Mucosa of descending colon (tissue), 3 donors: ENCODE data around the gene CADPS. TPM values are rescaled to one million over a fixed set of nuclear protein-coding genes. Genes with fewer than 3 reads are reported as not detected.

ENCODE experiments used
- ATAC-seq: fragments of 200-7000 bp; cut with Tn5 transposase; one replicate; pipeline ENCODE4 v1.9.1; 2020; ENCODE audit warnings: mild to moderate bottlenecking, moderate library complexity
- DNase-seq, 3 donors: peaks; one replicate each; pipeline ENCODE4 v3.0.0-alpha.2; 2020
- H3K36me3 ChIP-seq: fragments of 200-600 bp; one replicate; pipeline ENCODE4 v1.8.0; 2021; ENCODE audit warnings: low read depth, mild to moderate bottlenecking
- H3K4me1 ChIP-seq: fragments of 200-600 bp; one replicate; pipeline ENCODE4 v1.8.0; 2021; ENCODE audit warnings: low read depth, mild to moderate bottlenecking
- H3K4me3 ChIP-seq: fragments of 200-600 bp; one replicate; pipeline ENCODE4 v1.8.0; 2021; ENCODE audit warnings: mild to moderate bottlenecking
- H3K9me3 ChIP-seq: fragments of 200-600 bp; one replicate; pipeline ENCODE4 v1.8.0; 2021; ENCODE audit warnings: mild to moderate bottlenecking
- intact Hi-C, 2 donors: fragments of 100-400 bp; cut with DNase I in 1 of 2; cut with micrococcal nuclease in 1 of 2; formaldehyde crosslinking; loops; one replicate each; pipeline versions ENCODE4 v1.11.0 to v1.11.1; 2022; cut with DNase I, micrococcal nuclease
- total RNA-seq, 3 donors: library from RNA; stranded (reverse); fragmentation: NEBNext Ultra II Directional in 2 of 3; extraction: Animal tissue kit (Norgen Biotek cat#: 25700) in 2 of 3; gene quantifications; one replicate each; pipeline versions ENCODE4 v1.2.1 to v1.2.4, GENCODE V29; 2021 to 2023
- TF ChIP-seq, protein P1 (sequence below): fragments of 200-600 bp; IDR thresholded peaks from one replicate; pipeline ENCODE4 v1.8.0; 2022; ENCODE audit warnings: antibody characterized with exemption, mild to moderate bottlenecking
- donor health status: DM: no; HTN: no; CAD: no; lungs with moderate emphysema.
- donor health status: DM: no; HTN: no; CAD: no.
- donor health status: DM: no; HTN: yes; CAD: no.

The CADPS gene
- total RNA-seq, 3 donors from 2014 or later = 3.7 to 6.2 (median 6.1) TPM

DNA sequence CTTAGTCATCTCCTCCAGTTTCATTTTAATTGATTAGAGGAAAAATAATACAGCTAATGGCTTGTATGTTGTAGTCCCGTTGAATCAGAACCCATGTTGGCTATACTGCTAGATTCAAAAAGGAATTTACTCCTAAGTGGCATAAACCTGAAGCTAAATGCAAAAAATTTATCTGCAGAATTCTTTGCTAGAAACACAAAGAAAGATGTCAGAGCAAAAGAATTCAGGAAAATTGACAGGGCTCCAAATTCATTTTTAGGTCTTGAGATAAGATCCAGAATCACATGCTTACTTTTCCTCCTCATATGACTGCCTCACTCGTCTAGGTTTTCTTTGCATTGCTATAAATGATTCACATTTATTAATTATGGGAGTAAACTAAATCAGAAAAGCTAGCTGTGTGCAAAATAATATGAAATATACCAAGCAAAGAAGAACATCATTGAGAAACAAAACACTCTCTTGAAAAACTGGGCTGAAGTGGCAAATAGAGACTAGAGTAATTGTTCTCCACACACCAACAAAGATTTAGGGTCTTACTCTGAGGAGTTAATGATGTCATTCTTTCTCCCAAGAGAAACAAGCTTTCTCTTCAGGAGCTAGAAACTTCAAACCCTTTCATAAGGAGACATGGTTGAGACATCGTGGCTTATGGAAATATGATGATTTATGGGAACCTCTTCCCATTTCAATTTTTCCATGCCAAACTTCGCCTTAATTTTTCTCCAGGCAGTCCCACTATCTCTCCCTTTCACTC, 407.1 kb downstream of the CADPS start:
- no peak for ATAC-seq
- TF ChIP-seq, protein P1, sequence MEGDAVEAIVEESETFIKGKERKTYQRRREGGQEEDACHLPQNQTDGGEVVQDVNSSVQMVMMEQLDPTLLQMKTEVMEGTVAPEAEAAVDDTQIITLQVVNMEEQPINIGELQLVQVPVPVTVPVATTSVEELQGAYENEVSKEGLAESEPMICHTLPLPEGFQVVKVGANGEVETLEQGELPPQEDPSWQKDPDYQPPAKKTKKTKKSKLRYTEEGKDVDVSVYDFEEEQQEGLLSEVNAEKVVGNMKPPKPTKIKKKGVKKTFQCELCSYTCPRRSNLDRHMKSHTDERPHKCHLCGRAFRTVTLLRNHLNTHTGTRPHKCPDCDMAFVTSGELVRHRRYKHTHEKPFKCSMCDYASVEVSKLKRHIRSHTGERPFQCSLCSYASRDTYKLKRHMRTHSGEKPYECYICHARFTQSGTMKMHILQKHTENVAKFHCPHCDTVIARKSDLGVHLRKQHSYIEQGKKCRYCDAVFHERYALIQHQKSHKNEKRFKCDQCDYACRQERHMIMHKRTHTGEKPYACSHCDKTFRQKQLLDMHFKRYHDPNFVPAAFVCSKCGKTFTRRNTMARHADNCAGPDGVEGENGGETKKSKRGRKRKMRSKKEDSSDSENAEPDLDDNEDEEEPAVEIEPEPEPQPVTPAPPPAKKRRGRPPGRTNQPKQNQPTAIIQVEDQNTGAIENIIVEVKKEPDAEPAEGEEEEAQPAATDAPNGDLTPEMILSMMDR = no peak
- no peak overlapping the region for H3K4me3 ChIP-seq
- intact Hi-C loops = no loop called here
- no peaks in the 10 kb centered on the region for H3K9me3 ChIP-seq
- no peaks in the 10 kb centered on the region for H3K36me3 ChIP-seq
- no peak for DNase-seq
- no peaks in the 10 kb centered on the region for H3K4me1 ChIP-seq

DNA sequence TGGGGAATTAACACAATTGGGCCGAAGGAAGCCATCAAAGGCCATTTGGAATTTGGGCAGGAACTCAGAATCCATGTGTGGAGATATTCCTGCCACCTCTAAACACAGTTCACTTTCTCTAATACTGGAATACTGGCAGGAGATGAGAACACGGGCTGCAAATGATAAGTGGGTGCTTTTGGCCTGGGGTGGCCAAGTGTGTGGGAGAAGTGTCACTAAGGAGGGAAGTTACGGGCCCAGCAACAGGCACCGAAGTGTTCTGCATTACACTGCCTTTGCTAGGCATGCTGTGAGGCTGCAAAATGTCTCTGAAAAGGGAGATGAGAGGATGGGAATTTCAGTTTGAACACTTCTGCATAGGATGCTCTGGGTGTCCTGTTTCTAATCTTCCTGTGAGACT, 412.4 kb downstream of the CADPS start:
- Histone ChIP-seq H3K4me1 (no peaks in the 10 kb centered on the region), H3K9me3 (no peaks in the 10 kb centered on the region), H3K4me3 (no peak overlapping the region), H3K36me3 (no peaks in the 10 kb centered on the region)
- TF ChIP-seq, protein P1 = no peak
- intact Hi-C loops = no loop called here
- ATAC-seq (no peak), DNase-seq (no peak)

DNA sequence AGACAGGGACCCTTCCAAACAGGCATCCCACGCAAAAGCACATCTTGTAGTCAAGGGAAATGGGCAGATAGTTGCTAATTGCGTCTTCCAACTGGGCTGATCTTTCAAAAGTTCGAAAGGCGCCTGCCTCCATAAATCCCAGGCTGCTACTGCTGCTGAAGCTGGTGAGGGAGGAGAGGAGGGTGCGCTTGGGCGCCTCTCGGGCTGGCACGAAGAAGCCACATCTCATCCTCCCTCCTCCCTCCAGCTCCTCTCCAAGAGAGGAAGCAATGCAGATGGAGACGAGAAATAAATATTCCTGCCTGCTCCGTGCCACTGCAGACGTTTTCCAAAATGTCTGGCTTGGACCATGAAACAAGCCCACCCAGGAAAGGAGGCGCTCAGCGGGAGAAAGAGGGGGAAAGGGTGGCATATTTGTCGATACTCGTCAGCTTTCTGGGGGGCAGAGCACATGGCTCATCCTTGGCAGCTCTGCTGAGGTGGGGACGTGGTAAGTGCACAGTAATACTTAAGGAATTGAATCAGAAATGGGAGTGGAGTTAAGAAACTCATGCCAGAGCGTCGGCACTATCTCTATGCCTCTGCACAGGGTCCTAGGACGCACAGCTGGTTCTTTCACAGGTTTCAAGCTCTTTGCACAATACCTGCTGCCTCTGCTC, 413.0 kb downstream of the CADPS start:
- Histone ChIP-seq H3K4me1 (no peaks in the 10 kb centered on the region), H3K36me3 (no peaks in the 10 kb centered on the region), H3K4me3 (no peak overlapping the region), H3K9me3 (no peaks in the 10 kb centered on the region)
- ATAC-seq (no peak), DNase-seq (no peak)
- intact Hi-C loops = no loop called here
- TF ChIP-seq, protein P1 = no peak

DNA sequence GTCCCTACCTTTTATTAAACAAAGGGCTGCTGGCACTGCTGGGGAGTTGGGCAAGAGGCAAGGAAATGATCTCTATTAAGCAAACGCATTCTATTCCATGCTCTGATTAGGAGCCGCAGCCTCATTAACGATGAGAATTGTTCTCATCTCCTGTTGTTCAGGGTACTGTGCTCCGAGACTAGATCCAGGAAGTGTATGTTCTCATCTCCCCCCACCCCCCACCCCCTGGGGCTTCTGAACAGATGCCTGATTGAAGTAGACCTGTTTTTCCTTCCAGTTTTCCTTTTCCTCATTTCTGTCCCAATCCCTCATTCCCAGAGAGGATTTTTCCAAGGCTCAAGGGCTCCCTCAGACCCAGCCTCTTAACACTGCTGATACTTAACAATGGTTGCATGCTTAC, 420.3 kb downstream of the CADPS start:
- DNase-seq (no peak), ATAC-seq (no peak)
- no peak overlapping the region for H3K4me3 ChIP-seq
- H3K4me1 ChIP-seq = no peaks in the 10 kb centered on the region
- H3K9me3 ChIP-seq = no peaks in the 10 kb centered on the region
- no peaks in the 10 kb centered on the region for H3K36me3 ChIP-seq
- TF ChIP-seq, protein P1 = no peak
- intact Hi-C loops = no loop called here

DNA sequence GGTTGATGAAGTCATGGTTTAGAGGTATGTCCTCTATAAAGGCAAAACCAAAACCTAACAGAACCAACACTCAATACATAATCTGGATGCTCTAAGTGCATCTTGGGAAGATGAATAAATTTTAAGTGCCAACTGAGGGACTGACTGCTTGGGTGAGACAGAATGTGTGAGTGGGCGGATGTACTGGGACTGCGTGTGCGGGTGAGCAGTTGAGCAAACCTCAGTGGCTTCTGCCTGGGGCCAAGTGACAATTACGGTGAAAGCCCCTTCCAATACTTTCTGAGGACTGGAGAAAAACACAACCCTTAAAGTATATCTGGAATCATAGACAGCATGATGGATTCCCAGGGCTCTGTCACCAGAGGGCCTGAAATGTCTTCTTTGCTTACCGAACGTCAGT, 421.8 kb downstream of the CADPS start:
- TF ChIP-seq, protein P1 = no peak
- DNase-seq = no peak
- no peaks in the 10 kb centered on the region for H3K36me3 ChIP-seq
- no peak for ATAC-seq
- no peak overlapping the region for H3K4me3 ChIP-seq
- H3K4me1 ChIP-seq = no peaks in the 10 kb centered on the region
- intact Hi-C loops = no loop called here
- H3K9me3 ChIP-seq = no peaks in the 10 kb centered on the region
